H9 (cell line): ENCODE results near the gene CACNA1H. TPM values are rescaled to one million over a fixed set of nuclear protein-coding genes. Genes with fewer than 3 reads are reported as not detected.

Experiments used
- DNase-seq: peaks from one replicate; pipeline ENCODE4 v3.0.0-alpha.2; 2017
- H2AFZ ChIP-seq: one replicate; pipeline ENCODE4 v1.6.1; 2013; ENCODE audit warnings: mild to moderate bottlenecking, low read length, control low read depth, moderate library complexity
- H2AK5ac ChIP-seq: 2 replicates; pipeline ENCODE4 v1.6.1; 2013; ENCODE audit warnings: low read length, control low read depth, mixed read lengths; ENCODE audit not compliant: insufficient read length
- H2BK120ac ChIP-seq: one replicate; pipeline ENCODE4 v1.6.1; 2013; ENCODE audit warnings: low read depth, mild to moderate bottlenecking, low read length, control low read depth, inconsistent platforms; ENCODE audit not compliant: poor library complexity, severe bottlenecking
- H2BK12ac ChIP-seq: 2 replicates; pipeline ENCODE4 v1.6.1; 2013; ENCODE audit warnings: low read length, control low read depth, mixed read lengths, low read depth; ENCODE audit not compliant: insufficient read length
- H2BK15ac ChIP-seq: 2 replicates; pipeline ENCODE4 v1.6.1; 2013; ENCODE audit warnings: low read depth, low read length, control low read depth
- H2BK20ac ChIP-seq: one replicate; pipeline ENCODE4 v1.6.1; 2013; ENCODE audit warnings: low read depth, mild to moderate bottlenecking, low read length, control low read depth, inconsistent platforms; ENCODE audit not compliant: poor library complexity, severe bottlenecking
- H2BK5ac ChIP-seq: 2 replicates; pipeline ENCODE4 v1.6.1; 2013; ENCODE audit warnings: low read length, control low read depth, mixed read lengths; ENCODE audit not compliant: insufficient read length
- H3K14ac ChIP-seq: 2 replicates; pipeline ENCODE4 v1.6.1; 2013; ENCODE audit warnings: low read length, control low read depth; ENCODE audit not compliant: insufficient read depth
- H3K18ac ChIP-seq: 2 replicates; pipeline ENCODE4 v1.6.1; 2013; ENCODE audit warnings: low read depth, mild to moderate bottlenecking, mixed read lengths, low read length, control low read depth; ENCODE audit not compliant: insufficient read length
- H3K23ac ChIP-seq: 2 replicates; pipeline ENCODE4 v1.6.1; 2013; ENCODE audit warnings: low read length, control low read depth, mixed read lengths, low read depth; ENCODE audit not compliant: insufficient read length
- H3K23me2 ChIP-seq: 2 replicates; pipeline ENCODE4 v1.6.1; 2013; ENCODE audit warnings: low read depth, mild to moderate bottlenecking, mixed read lengths, low read length, control low read depth; ENCODE audit not compliant: insufficient read length, poor library complexity, severe bottlenecking
- H3K27ac ChIP-seq: 2 replicates; pipeline ENCODE4 v1.5.1; 2013; ENCODE audit warnings: low read length, control low read depth, mixed read lengths, low read depth; ENCODE audit not compliant: insufficient read length
- H3K27me3 ChIP-seq: 2 replicates; pipeline ENCODE4 v1.6.1; 2013; ENCODE audit warnings: low read length, control low read depth, inconsistent platforms; ENCODE audit not compliant: insufficient read depth
- H3K4ac ChIP-seq: 2 replicates; pipeline ENCODE4 v1.6.1; 2013; ENCODE audit warnings: low read depth, mild to moderate bottlenecking, control low read depth, inconsistent platforms, low read length, moderate library complexity
- H3K4me1 ChIP-seq: 2 replicates; pipeline ENCODE4 v1.6.1; 2013; ENCODE audit warnings: low read length, control low read depth, inconsistent platforms; ENCODE audit not compliant: insufficient read depth
- H3K4me2 ChIP-seq: 2 replicates; pipeline ENCODE4 v1.6.1; 2013; ENCODE audit warnings: low read length, control low read depth, mixed read lengths; ENCODE audit not compliant: insufficient read length, insufficient read depth
- H3K56ac ChIP-seq: 2 replicates; pipeline ENCODE4 v1.6.1; 2013; ENCODE audit warnings: low read depth, mild to moderate bottlenecking, mixed read lengths, low read length, control low read depth; ENCODE audit not compliant: insufficient read length
- H3K79me1 ChIP-seq: 2 replicates; pipeline ENCODE4 v1.6.1; 2013; ENCODE audit warnings: low read depth, mild to moderate bottlenecking, moderate library complexity, low read length, control low read depth, inconsistent platforms; ENCODE audit not compliant: insufficient read depth, poor library complexity, severe bottlenecking
- H3K79me2 ChIP-seq: 2 replicates; pipeline ENCODE4 v1.6.1; 2013; ENCODE audit warnings: low read length, control low read depth, inconsistent platforms; ENCODE audit not compliant: insufficient read depth
- H3K9ac ChIP-seq: 2 replicates; pipeline ENCODE4 v1.6.1; 2013; ENCODE audit warnings: low read length, control low read depth, mixed read lengths; ENCODE audit not compliant: insufficient read length; ENCODE audit errors: extremely low read depth
- H3K9me3 ChIP-seq: one replicate; pipeline ENCODE4 v1.6.1; 2013; ENCODE audit warnings: low read depth, low read length, inconsistent platforms; ENCODE audit not compliant: control insufficient read depth
- H3T11ph ChIP-seq: one replicate; pipeline ENCODE4 v1.6.1; 2013; ENCODE audit warnings: mild to moderate bottlenecking, low read length, control low read depth, inconsistent platforms
- H4K20me1 ChIP-seq: one replicate; pipeline ENCODE4 v1.6.1; 2013; ENCODE audit not compliant: control insufficient read depth, insufficient read length, insufficient read depth
- H4K5ac ChIP-seq: 2 replicates; pipeline ENCODE4 v1.6.1; 2013; ENCODE audit warnings: low read depth, mild to moderate bottlenecking, mixed read lengths, low read length, control low read depth; ENCODE audit not compliant: insufficient read length
- H4K8ac ChIP-seq: replicated peaks from 2 replicates; pipeline ENCODE4 v1.6.1; 2013; ENCODE audit warnings: low read length, control low read depth, mixed read lengths, low read depth; ENCODE audit not compliant: insufficient read length
- H4K91ac ChIP-seq: 2 replicates; pipeline ENCODE4 v1.6.1; 2013; ENCODE audit warnings: low read depth, mild to moderate bottlenecking, moderate library complexity, mixed read lengths, low read length, control low read depth; ENCODE audit not compliant: insufficient read length
- H3K27ac Mint-ChIP-seq, 3 experiments: 2 replicates in 2 of 3; 3 replicates in 1 of 3; pipeline ENCODE4 v1.8.0; 2020 to 2021; ENCODE audit warnings: mixed read lengths in 3 of 3, mild to moderate bottlenecking in 1 of 3, moderate library complexity in 1 of 3
- H3K27me3 Mint-ChIP-seq: 2 replicates; pipeline ENCODE4 v1.8.0; 2021; ENCODE audit warnings: low read depth, mild to moderate bottlenecking, moderate library complexity, mixed read lengths
- H3K36me3 Mint-ChIP-seq, 3 experiments: 2 replicates in 2 of 3; 3 replicates in 1 of 3; pipeline ENCODE4 v1.8.0; 2020 to 2021; ENCODE audit warnings: low read depth in 3 of 3, mixed read lengths in 3 of 3; ENCODE audit not compliant: insufficient read depth in 1 of 3
- H3K4me1 Mint-ChIP-seq, 2 experiments: 2 replicates each; pipeline ENCODE4 v1.8.0; 2020; ENCODE audit warnings: mixed read lengths in 2 of 2
- H3K4me3 Mint-ChIP-seq, 2 experiments: 2 replicates in 1 of 2; 3 replicates in 1 of 2; pipeline ENCODE4 v1.8.0; 2020 to 2021; ENCODE audit warnings: mild to moderate bottlenecking in 2 of 2, mixed read lengths in 2 of 2, moderate library complexity in 1 of 2
- H3K9me3 Mint-ChIP-seq, 2 experiments: 2 replicates in 1 of 2; 3 replicates in 1 of 2; pipeline ENCODE4 v1.8.0; 2020; ENCODE audit warnings: mild to moderate bottlenecking in 2 of 2, mixed read lengths in 2 of 2, moderate library complexity in 1 of 2
- CTCF ChIP-seq: fragments of 200-600 bp; sonication (generic); conservative IDR thresholded peaks from 3 replicates; pipeline ENCODE4 v1.8.0; 2021; ENCODE audit warnings: antibody characterized with exemption, mild to moderate bottlenecking
- WGBS: extraction: QIAGEN DNeasy Blood & Tissue Kit; methylation state at CpG from one replicate; pipeline ENCODE4 v1.1.7; 2013; ENCODE audit warnings: missing lambda C conversion rate, low lambda C conversion rate, mixed read lengths; ENCODE audit not compliant: insufficient read length; ENCODE audit errors: extremely low coverage; 5-methylcytosine and 5-hydroxymethylcytosine counted together
- total RNA-seq: library from RNA; stranded (reverse); gene quantifications from 2 replicates; pipeline ENCODE4 v1.2.1, GENCODE V29; 2021

The CACNA1H gene
- total RNA-seq, 1 experiment from 2014 or later, result 43.3 TPM

DNA sequence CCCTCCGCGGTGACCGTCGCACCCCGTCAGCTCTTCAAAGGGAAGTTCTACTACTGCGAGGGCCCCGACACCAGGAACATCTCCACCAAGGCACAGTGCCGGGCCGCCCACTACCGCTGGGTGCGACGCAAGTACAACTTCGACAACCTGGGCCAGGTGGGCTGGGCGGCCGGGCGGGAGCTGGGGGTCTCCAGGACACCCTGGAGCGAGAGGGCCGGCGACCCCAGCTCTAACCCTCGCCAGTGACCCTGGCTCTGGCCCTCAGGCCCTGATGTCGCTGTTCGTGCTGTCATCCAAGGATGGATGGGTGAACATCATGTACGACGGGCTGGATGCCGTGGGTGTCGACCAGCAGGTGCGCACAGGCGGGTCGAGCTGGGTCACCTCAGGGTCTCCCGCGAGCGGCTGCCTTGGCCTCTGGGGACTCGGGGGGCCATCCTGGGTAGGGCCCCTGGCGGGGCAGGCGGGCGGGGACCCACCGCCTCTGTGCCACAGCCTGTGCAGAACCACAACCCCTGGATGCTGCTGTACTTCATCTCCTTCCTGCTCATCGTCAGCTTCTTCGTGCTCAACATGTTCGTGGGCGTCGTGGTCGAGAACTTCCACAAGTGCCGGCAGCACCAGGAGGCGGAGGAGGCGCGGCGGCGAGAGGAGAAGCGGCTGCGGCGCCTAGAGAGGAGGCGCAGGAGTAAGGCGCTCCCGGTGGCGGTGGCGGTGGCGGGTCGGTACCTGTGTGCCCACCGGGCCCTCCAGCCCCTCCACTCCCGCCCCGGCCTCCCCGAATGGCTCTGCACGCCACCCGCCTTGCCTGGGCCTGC lies 58.8 kb downstream of the CACNA1H start:
- H3K27ac ChIP-seq, result no peak overlapping the region
- no peaks in the 10 kb centered on the region for H3K9me3 Mint-ChIP-seq
- TF ChIP-seq CTCF, result no peak
- H4K5ac ChIP-seq, result no peak overlapping the region
- no peak overlapping the region for H3T11ph ChIP-seq
- H3K4me1 Mint-ChIP-seq, result no peaks in the 10 kb centered on the region
- no peak overlapping the region for H2BK12ac ChIP-seq
- H3K27me3 Mint-ChIP-seq, result no peaks in the 10 kb centered on the region
- no peak overlapping the region for H4K91ac ChIP-seq
- H2BK5ac ChIP-seq, result no peak overlapping the region
- H3K79me1 ChIP-seq, result no peaks in the 10 kb centered on the region
- no peak overlapping the region for H3K14ac ChIP-seq
- H3K56ac ChIP-seq, result no peak overlapping the region
- H3K36me3 Mint-ChIP-seq, result peaks cover 0 to 39% (median 33%) of the 10 kb centered on the region in 3 experiments; a peak in 6 of 7 replicates
- H3K18ac ChIP-seq, result no peak overlapping the region
- H2BK20ac ChIP-seq, result no peak overlapping the region
- no peaks in the 10 kb centered on the region for H4K20me1 ChIP-seq
- no peaks in the 10 kb centered on the region for H3K4me1 ChIP-seq
- WGBS, result no CpG with 5 or more reads among the region's 65 CpGs
- no peaks in the 10 kb centered on the region for H3K23me2 ChIP-seq
- H3K9me3 ChIP-seq, result no peaks in the 10 kb centered on the region
- H4K8ac ChIP-seq, result no peak overlapping the region
- H3K4me3 Mint-ChIP-seq, result no peak overlapping the region
- DNase-seq, result no peak
- H3K27me3 ChIP-seq, result no peaks in the 10 kb centered on the region
- no peak overlapping the region for H2AK5ac ChIP-seq
- no peak overlapping the region for H2BK15ac ChIP-seq
- no peaks in the 10 kb centered on the region for H3K79me2 ChIP-seq
- H2BK120ac ChIP-seq, result no peak overlapping the region
- no peak overlapping the region for H2AFZ ChIP-seq
- H3K4me2 ChIP-seq, result no peak overlapping the region
- H3K4ac ChIP-seq, result no peak overlapping the region
- H3K23ac ChIP-seq, result no peak overlapping the region
- no peak overlapping the region for H3K27ac Mint-ChIP-seq
- H3K9ac ChIP-seq, result no peak overlapping the region
